ENCODE measurements around the gene ABCB11.

The ABCB11 gene

DNA sequence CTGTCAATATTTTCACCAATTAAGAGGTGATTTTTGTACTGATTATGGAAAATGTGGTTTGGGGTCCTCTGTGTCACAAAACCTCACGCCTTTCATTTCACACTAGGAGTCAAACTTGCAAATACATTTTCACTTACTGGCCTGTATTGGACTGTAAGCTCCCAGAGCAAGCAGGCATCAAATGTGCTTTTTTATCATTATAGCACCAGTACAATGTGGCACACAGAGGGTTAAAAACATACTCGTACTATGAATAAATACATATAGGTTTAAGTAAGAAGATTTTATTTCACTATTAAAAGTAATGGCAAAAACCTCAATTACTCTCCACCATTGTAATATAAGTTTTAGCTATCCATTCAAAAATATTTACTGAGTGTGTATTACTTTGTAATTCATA lies 56.7 kb downstream of the ABCB11 start:
- DNase-seq (ENCODE audit: low read depth in 3 of 3): no peak

- no peak for DNase-seq (ENCODE audit: low read depth in 3 of 3)
These were observed 59.9 kb downstream of the ABCB11 start for GRCh38 chr2:168971261-168971660.

DNA sequence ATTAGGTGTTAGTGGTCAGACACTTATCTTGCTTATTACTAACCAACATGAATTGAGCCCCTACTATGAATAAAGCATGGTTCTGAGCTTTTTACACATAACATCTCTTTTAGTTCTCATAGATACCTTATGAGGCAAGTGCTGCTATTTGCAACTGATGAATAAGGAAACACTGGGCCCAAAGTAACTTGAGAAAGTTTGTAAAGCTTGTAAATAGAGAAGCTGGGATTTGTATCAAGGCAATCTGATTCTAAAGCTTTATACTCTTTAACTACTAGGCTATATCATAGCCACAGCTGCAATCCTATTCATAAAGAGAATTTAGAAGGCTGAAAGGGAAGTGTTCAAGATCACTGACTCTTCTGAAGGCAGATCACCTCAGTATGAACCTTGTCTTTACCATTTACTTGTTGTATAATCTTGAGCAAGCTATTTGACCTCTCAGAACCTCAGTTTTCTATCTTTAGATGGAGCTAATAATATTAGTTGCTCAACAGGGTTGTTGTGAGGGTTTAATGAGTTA lies 60.4 kb downstream of the ABCB11 start:
- DNase-seq (ENCODE audit: low read depth in 3 of 3): no peak

- no peak for DNase-seq (ENCODE audit: low read depth in 3 of 3)
These were observed 61.3 kb downstream of the ABCB11 start for GRCh38 chr2:168969865-168970264.

- no peak for DNase-seq (ENCODE audit: low read depth in 3 of 3)
These were observed 62.8 kb downstream of the ABCB11 start for GRCh38 chr2:168968342-168968741.

GRCh38 chr2:168964251-168964807 lies 66.8 kb downstream of the ABCB11 start:
- no peak for DNase-seq (ENCODE audit: low read depth in 3 of 3)

- DNase-seq (ENCODE audit: low read depth in 3 of 3): no peak
These were observed 68.5 kb downstream of the ABCB11 start for GRCh38 chr2:168962636-168963035.

DNA sequence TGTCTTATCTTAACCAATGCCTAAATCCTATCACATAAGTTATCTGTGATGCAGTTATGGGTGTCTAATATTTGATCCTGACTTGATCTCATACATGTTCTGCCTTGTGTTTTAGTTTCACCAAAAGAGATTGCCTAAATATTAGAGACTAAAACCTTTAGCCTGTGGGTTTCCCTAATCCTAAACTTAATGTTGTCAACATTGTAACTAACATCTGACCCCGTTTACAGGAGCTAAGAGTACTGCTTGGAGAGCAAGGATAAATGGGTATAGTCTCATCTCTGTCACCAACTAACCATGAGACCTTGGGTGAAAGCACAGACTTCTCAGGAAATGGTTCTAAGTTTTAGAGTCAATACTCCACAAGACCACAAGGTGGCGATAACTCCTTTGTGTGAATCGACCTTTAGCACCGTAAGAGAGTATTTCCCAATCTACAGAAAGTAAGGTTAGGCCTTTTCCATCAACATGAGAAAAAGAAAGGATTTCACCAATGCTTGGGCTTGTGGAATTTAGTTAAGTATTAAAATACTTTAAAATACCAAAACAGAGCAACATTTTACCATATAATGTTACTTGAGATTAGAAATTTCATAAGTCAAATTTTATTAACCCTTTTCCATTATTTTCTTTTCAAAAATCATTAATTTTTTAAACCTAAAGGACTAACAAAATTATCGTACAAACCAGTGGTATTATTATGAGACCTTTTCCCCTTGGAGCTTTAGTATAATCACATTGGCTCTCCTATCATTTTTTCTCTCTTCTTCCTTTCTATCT lies 69.5 kb downstream of the ABCB11 start:
- DNase-seq (ENCODE audit: low read depth in 3 of 3): peak in 2 of 3 donors; percentile 17 to 31

DNA sequence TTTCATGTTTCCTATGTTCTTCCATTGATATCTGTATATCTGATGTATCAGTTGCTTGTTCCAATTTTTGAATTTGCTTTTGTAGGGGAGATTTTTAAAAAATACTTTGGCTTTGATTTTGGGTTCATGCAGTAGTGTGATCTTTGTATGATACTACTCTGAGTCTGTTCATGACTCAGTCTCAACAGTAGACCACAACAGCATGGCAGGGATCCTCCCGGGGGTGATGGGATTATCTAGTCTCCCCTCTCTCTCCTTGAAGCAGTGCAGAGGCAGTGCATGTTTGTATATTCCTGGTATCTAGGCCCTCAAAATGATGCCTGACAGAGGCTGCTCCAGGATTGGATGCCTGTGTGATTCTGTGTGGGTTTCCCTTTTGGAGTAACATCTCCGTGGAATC lies 74.7 kb downstream of the ABCB11 start:
- DNase-seq (ENCODE audit: low read depth in 3 of 3): no peak

DNA sequence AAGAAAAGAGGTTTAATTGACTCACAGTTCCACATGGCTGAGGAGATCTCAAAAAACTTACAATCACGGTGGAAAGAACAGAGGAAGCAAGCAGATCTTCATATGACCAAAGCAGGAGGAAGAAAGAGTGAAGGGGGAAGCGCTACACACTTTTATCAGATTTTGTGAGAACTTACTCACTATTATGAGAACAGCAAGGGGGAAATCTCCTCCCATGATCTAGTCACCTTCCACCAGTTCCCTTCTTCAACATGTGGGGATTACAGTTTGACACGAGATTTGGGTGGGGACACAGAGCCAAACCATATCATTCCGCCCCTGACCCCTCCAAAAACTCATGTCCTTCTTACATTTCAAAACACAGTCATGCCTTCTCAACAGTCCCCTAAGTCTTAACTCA lies 75.8 kb downstream of the ABCB11 start:
- no peak for DNase-seq (ENCODE audit: low read depth in 3 of 3)

DNA sequence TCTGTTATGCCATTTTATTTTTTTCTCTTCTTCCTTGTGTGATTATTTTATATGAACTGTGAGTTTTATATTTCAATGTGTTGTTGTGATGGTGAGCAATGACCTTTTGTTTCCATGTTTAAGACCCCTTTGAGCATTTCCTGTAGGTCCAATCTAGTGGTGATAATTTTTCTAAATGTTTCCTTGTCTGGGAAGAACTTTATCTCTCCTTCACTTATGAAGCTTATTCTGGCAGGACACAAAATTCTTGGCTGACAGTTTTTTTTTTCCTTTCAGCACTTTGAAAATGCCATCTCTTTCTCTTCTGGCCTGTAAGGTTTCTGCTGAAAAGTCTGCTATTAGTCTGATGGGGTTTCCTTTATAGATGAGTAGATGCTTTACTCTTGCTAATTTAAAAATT lies 76.9 kb downstream of the ABCB11 start:
- DNase-seq (ENCODE audit: low read depth in 3 of 3): no peak

- no peak for DNase-seq (ENCODE audit: low read depth in 3 of 3)
These were observed 78.7 kb downstream of the ABCB11 start for GRCh38 chr2:168952424-168952823.

DNA sequence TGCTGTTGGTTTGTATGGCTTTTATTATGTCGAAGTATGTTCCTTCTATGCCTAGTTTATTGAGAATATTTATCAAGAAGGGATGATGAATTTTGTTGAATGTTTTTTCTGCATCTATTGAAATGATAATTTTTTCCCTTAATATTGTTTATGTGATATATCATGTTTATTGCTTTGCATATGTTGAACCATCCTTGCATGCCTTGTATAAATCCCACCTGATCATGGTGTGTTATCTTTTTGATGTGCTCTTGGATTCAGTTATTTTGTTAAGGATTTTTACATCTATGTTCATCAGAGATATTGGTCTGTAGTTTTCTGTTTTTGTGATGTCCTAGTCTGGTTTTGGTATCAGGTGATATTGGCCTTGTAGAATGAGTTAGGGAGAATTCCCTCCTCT lies 79.3 kb downstream of the ABCB11 start:
- no peak for DNase-seq (ENCODE audit: low read depth in 3 of 3)

DNA sequence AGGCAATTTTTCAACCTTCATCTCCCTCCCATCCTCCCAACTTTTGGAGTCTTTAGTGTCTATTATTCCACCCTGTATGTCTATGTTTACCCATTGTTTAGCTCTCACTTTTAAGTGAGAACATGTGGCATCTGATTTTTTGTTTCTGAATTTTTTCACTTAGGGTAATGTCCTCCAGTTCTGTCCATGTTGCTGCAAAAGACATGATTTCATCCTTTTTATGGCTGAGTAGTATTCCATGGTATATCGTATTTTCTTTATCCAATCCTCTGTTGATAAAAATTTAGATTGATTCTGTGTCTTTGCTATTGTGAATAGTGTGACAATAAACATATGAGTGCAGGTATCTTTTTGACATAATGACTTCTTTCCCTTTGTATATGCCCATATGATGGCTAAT lies 81.8 kb downstream of the ABCB11 start:
- no peak for DNase-seq (ENCODE audit: low read depth in 3 of 3)

- no peak for DNase-seq (ENCODE audit: low read depth in 3 of 3)
These were observed 82.4 kb downstream of the ABCB11 start for GRCh38 chr2:168948621-168949212.

DNA sequence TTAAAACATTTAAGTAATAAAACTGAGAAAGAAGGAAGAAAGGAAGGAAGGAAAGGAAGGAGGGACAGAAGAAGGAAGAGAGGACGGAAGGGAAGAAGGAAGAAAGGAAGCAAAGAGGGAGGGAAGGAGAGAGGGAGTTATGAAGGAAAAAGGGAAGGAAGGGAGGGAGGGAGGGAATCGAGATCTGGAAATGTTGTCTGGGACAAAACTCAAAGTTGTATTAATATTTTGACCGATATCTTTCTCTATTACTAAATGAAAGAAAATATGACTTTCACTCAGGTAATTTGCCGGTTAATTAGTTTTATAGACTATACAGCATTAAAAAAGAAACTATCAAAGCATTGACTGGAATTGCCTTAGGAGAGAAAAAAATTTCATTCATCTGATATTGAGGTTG lies 85.6 kb downstream of the ABCB11 start:
- no peak for DNase-seq (ENCODE audit: low read depth in 3 of 3)

GRCh38 chr2:168944065-168944464 lies 87.1 kb downstream of the ABCB11 start:
- DNase-seq (ENCODE audit: low read depth in 3 of 3): no peak

- no peak for DNase-seq (ENCODE audit: low read depth in 3 of 3)
These were observed 89.8 kb downstream of the ABCB11 start for GRCh38 chr2:168941297-168941696.

DNA sequence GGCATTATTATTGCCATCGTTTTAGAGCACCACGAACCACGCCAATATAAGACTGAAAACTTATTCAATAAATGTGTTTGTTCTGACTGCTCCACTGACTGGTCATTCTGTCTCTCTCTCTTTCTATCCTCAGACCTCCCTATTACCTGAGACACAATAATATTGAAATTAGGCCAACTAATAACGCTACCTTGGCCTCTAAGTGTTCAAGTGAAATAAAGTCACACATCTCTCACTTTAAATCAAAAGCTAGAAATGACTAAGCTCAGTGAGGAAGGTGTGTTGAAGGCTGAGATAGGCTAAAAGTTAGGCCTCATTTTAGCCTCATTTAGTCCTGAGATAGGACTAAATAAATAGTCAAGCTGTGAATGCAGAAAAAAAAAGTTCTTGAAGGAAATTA lies 91.2 kb downstream of the ABCB11 start:
- DNase-seq (ENCODE audit: low read depth in 3 of 3): no peak

GRCh38 chr2:168939061-168939460 lies 92.1 kb downstream of the ABCB11 start:
- no peak for DNase-seq (ENCODE audit: low read depth in 3 of 3)

GRCh38 chr2:168935810-168936581 lies 95.1 kb downstream of the ABCB11 start:
- no peak for DNase-seq (ENCODE audit: low read depth in 3 of 3)

GRCh38 chr2:168934826-168935225 lies 96.3 kb downstream of the ABCB11 start:
- no peak for DNase-seq (ENCODE audit: low read depth in 3 of 3)
